Vagina (tissue), 2 donors: ENCODE results near the gene LCMT2.

ENCODE experiments used
- CTCF ChIP-seq, 3 experiments: fragments of 450-650 bp in 2 of 3; fragments of 200-600 bp in 1 of 3; sonication (generic) in 1 of 3; IDR thresholded peaks; one replicate each; pipeline ENCODE4 v1.5.1; 2017 to 2019; ENCODE audit warnings: antibody characterized with exemption in 3 of 3, mild to moderate bottlenecking in 2 of 3, moderate library complexity in 2 of 3
- POLR2A ChIP-seq, 2 donors: fragments of 450-650 bp; IDR thresholded peaks; one replicate each; pipeline ENCODE4 v1.6.1; 2017; ENCODE audit warnings: antibody characterized with exemption in 2 of 2, mild to moderate bottlenecking in 2 of 2, moderate library complexity in 2 of 2

DNA sequence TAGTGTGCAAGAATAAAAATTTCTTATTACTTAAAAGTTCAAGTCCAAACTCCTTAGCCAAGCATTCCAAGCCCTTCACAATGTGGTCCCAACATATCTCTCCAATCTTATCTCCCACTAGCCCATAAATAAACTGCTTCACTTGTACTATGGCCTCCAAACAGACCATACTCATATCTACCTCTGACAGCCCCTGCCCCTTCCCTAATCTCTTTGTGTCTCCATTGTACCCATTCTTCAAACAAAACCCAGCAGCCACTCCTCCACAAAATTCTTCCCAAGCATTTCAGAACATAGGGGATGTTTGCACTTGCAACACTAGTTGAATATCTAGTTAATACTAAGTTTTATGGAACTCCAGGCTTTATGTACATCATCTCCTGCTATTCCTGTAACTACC lies 30.5 kb downstream of the LCMT2 start:
- no peak for TF ChIP-seq CTCF (IDR thresholded peaks at IDR 0.05)
- TF ChIP-seq POLR2A (IDR thresholded peaks at IDR 0.05): no peak
